ENCODE measurements around the gene LRRC3C.

Gene LRRC3C

DNA sequence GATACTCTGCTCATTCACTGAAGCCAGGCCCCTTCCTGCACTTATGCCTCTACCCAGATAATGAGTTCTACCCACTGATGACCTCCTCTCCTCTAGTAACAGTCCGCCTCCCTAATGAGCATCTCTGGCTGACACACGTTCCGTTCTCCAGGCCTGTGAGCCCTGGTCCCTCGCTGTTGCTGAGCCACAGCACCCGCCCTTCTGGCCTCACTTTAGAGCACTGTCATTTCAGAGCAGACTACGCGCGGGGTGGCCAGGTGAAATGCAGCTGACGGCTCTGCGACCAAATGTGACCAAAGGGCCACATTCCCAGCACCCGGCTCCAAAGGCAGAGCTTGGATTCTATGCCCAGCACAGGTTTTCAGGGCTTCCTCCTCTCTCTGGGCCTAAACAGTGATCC, 66.9 kb downstream of the LRRC3C start:
- H3K4me3 ChIP-seq (ENCODE audit: low read depth, low read length): no peak overlapping the region
- DNase-seq (ENCODE audit: low read depth): no peak
- TF ChIP-seq, protein P1, sequence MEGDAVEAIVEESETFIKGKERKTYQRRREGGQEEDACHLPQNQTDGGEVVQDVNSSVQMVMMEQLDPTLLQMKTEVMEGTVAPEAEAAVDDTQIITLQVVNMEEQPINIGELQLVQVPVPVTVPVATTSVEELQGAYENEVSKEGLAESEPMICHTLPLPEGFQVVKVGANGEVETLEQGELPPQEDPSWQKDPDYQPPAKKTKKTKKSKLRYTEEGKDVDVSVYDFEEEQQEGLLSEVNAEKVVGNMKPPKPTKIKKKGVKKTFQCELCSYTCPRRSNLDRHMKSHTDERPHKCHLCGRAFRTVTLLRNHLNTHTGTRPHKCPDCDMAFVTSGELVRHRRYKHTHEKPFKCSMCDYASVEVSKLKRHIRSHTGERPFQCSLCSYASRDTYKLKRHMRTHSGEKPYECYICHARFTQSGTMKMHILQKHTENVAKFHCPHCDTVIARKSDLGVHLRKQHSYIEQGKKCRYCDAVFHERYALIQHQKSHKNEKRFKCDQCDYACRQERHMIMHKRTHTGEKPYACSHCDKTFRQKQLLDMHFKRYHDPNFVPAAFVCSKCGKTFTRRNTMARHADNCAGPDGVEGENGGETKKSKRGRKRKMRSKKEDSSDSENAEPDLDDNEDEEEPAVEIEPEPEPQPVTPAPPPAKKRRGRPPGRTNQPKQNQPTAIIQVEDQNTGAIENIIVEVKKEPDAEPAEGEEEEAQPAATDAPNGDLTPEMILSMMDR (conservative IDR thresholded peaks at IDR 0.05; ENCODE audit: low read depth, low read length): no peak
